Gastrocnemius medialis (tissue), 4 donors: ENCODE measurements around the gene TLR6. TPM values are rescaled to one million over a fixed set of nuclear protein-coding genes. Genes with fewer than 3 reads are reported as not detected.

Experiments used
- ATAC-seq, 2 donors: fragments of 150-250 bp; one replicate each; pipeline ENCODE4 v1.9.1; 2016
- DNase-seq, 2 donors: peaks; one replicate each; pipeline ENCODE4 v3.0.0-alpha.2; 2019
- H3K27ac ChIP-seq, 4 donors: fragments of 200-600 bp; sonication (generic); 1 replicate in 1 of 4; 2 replicates in 3 of 4; pipeline ENCODE4 v1.5.1; 2016 to 2018; ENCODE audit warnings: mild to moderate bottlenecking in 2 of 4, moderate library complexity in 1 of 4
- H3K27me3 ChIP-seq, 3 donors: fragments of 200-600 bp; sonication (generic) in 2 of 3; 1 replicate in 1 of 3; 2 replicates in 2 of 3; pipeline versions ENCODE4 v1.5.1 to v1.6.0; 2016 to 2019; ENCODE audit warnings: mild to moderate bottlenecking in 1 of 3, moderate library complexity in 1 of 3
- H3K36me3 ChIP-seq, 2 donors: fragments of 200-600 bp; sonication (generic) in 1 of 2; one replicate each; pipeline ENCODE4 v1.5.1; 2017 to 2018
- H3K4me1 ChIP-seq, 2 donors: fragments of 200-600 bp; sonication (generic) in 1 of 2; one replicate each; pipeline ENCODE4 v1.5.1; 2016 to 2017; ENCODE audit warnings: mild to moderate bottlenecking in 2 of 2
- H3K4me3 ChIP-seq, 4 donors: fragments of 200-600 bp; sonication (generic) in 3 of 4; 1 replicate in 1 of 4; 2 replicates in 3 of 4; pipeline ENCODE4 v1.5.1; 2016 to 2019; ENCODE audit warnings: mild to moderate bottlenecking in 2 of 4
- H3K9me3 ChIP-seq, 3 donors: fragments of 200-600 bp; sonication (generic) in 2 of 3; 1 replicate in 1 of 3; 2 replicates in 2 of 3; pipeline ENCODE4 v1.5.1; 2016 to 2019
- POLR2A ChIP-seq, 2 donors: fragments of 450-650 bp; IDR thresholded peaks; one replicate each; pipeline ENCODE4 v1.6.1; 2017; ENCODE audit warnings: antibody characterized with exemption in 2 of 2, mild to moderate bottlenecking in 2 of 2, moderate library complexity in 2 of 2
- in situ Hi-C, 4 donors: fragments of 200-750 bp; cut with MboI; loops; one replicate each; pipeline versions ENCODE4 v1.15.0 to v1.8.0; 2017; ENCODE audit warnings: low sequenced_read_pairs in 4 of 4
- intact Hi-C: fragments of 100-400 bp; cut with DNase I; formaldehyde crosslinking; loops from one replicate; pipeline ENCODE4 v1.15.1; 2023; ENCODE audit warnings: low total_unique reads
- microRNA counts, 2 donors: library from miRNA; unstranded; fragments of <30 nt; microRNA quantifications; one replicate each; lab custom pipeline; 2016
- microRNA-seq, 2 donors: library from miRNA; unstranded; fragments of <30 nt; microRNA quantifications; one replicate each; pipeline ENCODE4, GENCODE V29; 2016; ENCODE audit warnings: borderline replicate concordance in 2 of 2
- total RNA-seq, 4 donors: library from RNA; depleted of rRNA; stranded (reverse); fragments of >200 nt; gene quantifications; one replicate each; pipeline versions ENCODE4 v1.1.0 to v1.2.3, GENCODE V29; 2016
- TF ChIP-seq, protein P1 (sequence below), 5 experiments: fragments of 450-650 bp in 3 of 5; fragments of 200-600 bp in 2 of 5; sonication (generic) in 2 of 5; IDR thresholded peaks in 4 of 5; conservative IDR thresholded peaks in 1 of 5; 1 replicate in 4 of 5; 2 replicates in 1 of 5; pipeline ENCODE4 v1.5.1; 2016 to 2019; ENCODE audit warnings: antibody characterized with exemption in 5 of 5, mild to moderate bottlenecking in 3 of 5, moderate library complexity in 3 of 5

TLR6 gene
- total RNA-seq, 4 donors from 2014 or later, result 0.29 to 0.75 (median 0.48) TPM

DNA sequence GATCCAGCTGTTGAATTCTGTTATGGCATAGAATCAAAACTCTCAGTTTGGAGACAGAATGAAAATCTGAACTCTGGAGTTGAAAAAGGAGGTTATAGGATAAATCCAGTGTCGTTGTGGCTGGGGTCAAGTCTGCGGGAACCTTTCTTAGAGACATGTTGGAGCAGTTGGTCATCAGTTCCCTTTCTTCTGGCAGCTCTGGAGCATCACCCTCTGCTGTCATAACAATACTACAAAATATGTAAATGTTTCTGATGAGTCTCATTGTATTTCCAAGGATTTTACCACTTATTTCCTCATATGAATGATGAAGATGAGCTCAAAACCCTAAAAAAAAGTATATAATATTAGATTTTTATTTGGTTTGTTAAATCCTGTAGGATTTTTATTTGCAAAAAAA lies 81.3 kb downstream of the TLR6 start:
- TF ChIP-seq POLR2A (IDR thresholded peaks at IDR 0.05), result no peak
- TF ChIP-seq, protein P1, sequence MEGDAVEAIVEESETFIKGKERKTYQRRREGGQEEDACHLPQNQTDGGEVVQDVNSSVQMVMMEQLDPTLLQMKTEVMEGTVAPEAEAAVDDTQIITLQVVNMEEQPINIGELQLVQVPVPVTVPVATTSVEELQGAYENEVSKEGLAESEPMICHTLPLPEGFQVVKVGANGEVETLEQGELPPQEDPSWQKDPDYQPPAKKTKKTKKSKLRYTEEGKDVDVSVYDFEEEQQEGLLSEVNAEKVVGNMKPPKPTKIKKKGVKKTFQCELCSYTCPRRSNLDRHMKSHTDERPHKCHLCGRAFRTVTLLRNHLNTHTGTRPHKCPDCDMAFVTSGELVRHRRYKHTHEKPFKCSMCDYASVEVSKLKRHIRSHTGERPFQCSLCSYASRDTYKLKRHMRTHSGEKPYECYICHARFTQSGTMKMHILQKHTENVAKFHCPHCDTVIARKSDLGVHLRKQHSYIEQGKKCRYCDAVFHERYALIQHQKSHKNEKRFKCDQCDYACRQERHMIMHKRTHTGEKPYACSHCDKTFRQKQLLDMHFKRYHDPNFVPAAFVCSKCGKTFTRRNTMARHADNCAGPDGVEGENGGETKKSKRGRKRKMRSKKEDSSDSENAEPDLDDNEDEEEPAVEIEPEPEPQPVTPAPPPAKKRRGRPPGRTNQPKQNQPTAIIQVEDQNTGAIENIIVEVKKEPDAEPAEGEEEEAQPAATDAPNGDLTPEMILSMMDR (IDR thresholded peaks at IDR 0.05 in 4 of 5, conservative IDR thresholded peaks at IDR 0.05 in 1 of 5), result no peak
- no peak for DNase-seq
- in situ Hi-C loops, result no loop called here

GRCh38 chr4:38774181-38774955 lies 82.2 kb downstream of the TLR6 start:
- H3K36me3 ChIP-seq, result no peaks in the 10 kb centered on the region
- H3K9me3 ChIP-seq, result no peaks in the 10 kb centered on the region
- TF ChIP-seq, protein P1 (IDR thresholded peaks at IDR 0.05 in 4 of 5, conservative IDR thresholded peaks at IDR 0.05 in 1 of 5), result no peak
- ATAC-seq (no peak), DNase-seq (no peak)
- no peaks in the 10 kb centered on the region for H3K4me1 ChIP-seq
- intact Hi-C loops, result no loop called here
- H3K4me3 ChIP-seq, result no peak overlapping the region
- in situ Hi-C loops, result loop anchor here in 1 of 4 donors (25.0 kb wide), 1 partner anchor 363 kb away; no protein-coding TSS in a partner anchor
- H3K27me3 ChIP-seq, result no peaks in the 10 kb centered on the region
- no peak overlapping the region for H3K27ac ChIP-seq

More for the DNA sequence above, 81.3 kb downstream of the TLR6 start:
- intact Hi-C loops, result no loop called here
- ATAC-seq, result no peak
- Histone ChIP-seq H3K9me3 (no peaks in the 10 kb centered on the region), H3K36me3 (no peaks in the 10 kb centered on the region), H3K4me1 (no peaks in the 10 kb centered on the region), H3K4me3 (no peak overlapping the region), H3K27ac (no peak overlapping the region), H3K27me3 (no peaks in the 10 kb centered on the region)

MicroRNA genes within 50 kb of the gene (microRNA counts, 767-probe panel; counts per million panel counts)
- 3,974 to 5,804 counts per million in 2 donors for microRNA hsa-miR-574-3p (lab: Ali Mortazavi, UCI)
- microRNA hsa-miR-574-5p (lab: Ali Mortazavi, UCI), result 356 to 4,687 counts per million in 2 donors

Small RNA genes within 50 kb of the gene (microRNA-seq; reads per million reads assigned to microRNA genes)
- gene MIR574, result 314 to 387 reads per million in 2 donors

Other genes with a start within 250 kb of the TLR6 start
- 10 to 100 TPM; 12.7 to 26.5 (median 19.4) TPM for gene KLF3, start 192.6 kb downstream of the TLR6 start, total RNA-seq
- gene TLR10, start 73.8 kb downstream of the TLR6 start, total RNA-seq, result not detected
- gene TLR1, start 52.0 kb downstream of the TLR6 start, total RNA-seq, result 1 to 10 TPM in 3 of 4 donors, not detected in 1; 1.3 to 2.4 (median 1.5) TPM
- 10 to 100 TPM; 23.2 to 47.5 (median 27.4) TPM for gene FAM114A1, start 11.0 kb upstream of the TLR6 start, total RNA-seq
- not detected for gene TMEM156, start 175.6 kb upstream of the TLR6 start, total RNA-seq
- gene KLHL5, start 205.4 kb upstream of the TLR6 start, total RNA-seq, result 10 to 100 TPM; 10.9 to 14.0 (median 11.8) TPM